Left lung (tissue), 10 donors: ENCODE measurements around the gene ZNF317. TPM values are rescaled to one million over a fixed set of nuclear protein-coding genes. Genes with fewer than 3 reads are reported as not detected.

Source experiments
- ATAC-seq: fragments of 200-7000 bp; cut with Tn5 transposase; one replicate; pipeline ENCODE4 v1.9.1; 2020; ENCODE audit warnings: moderate library complexity
- DNase-seq, 4 donors: peaks; one replicate each; pipeline ENCODE4 v3.0.0-alpha.2; 2013 to 2020
- H3K27ac ChIP-seq, 2 donors: fragments of 200-600 bp; sonication (generic) in 1 of 2; one replicate each; pipeline versions ENCODE4 v1.5.0 to v1.8.0; 2020 to 2021
- H3K27me3 ChIP-seq, 2 donors: fragments of 200-600 bp; sonication (generic) in 1 of 2; one replicate each; pipeline versions ENCODE4 v1.5.0 to v1.8.0; 2020 to 2021
- H3K36me3 ChIP-seq, 2 donors: fragments of 200-600 bp; sonication (generic) in 1 of 2; one replicate each; pipeline versions ENCODE4 v1.5.0 to v1.8.0; 2020 to 2021
- H3K4me1 ChIP-seq, 2 donors: fragments of 200-600 bp; one replicate each; pipeline ENCODE4 v1.8.0; 2021
- H3K4me3 ChIP-seq, 2 donors: fragments of 200-600 bp; sonication (generic) in 1 of 2; one replicate each; pipeline versions ENCODE4 v1.5.0 to v1.8.0; 2020 to 2021; ENCODE audit warnings: mild to moderate bottlenecking in 1 of 2
- H3K9me3 ChIP-seq, 2 donors: fragments of 200-600 bp; sonication (generic) in 1 of 2; one replicate each; pipeline versions ENCODE4 v1.5.0 to v1.8.0; 2020 to 2021
- intact Hi-C, 2 donors: fragments of 100-400 bp; cut with DNase I; formaldehyde crosslinking; loops; one replicate each; pipeline versions ENCODE4 v1.11.2 to v1.14.2; 2022
- polyA plus RNA-seq, 6 donors: library from polyadenylated mRNA; unstranded; fragments of 120-200 nt; gene quantifications; one replicate each; pipeline ENCODE4 v1.2.1, GENCODE V29; 2013; ENCODE audit not compliant: insufficient read length in 6 of 6
- total RNA-seq, 2 donors: library from RNA; stranded (reverse); fragmentation: NEBNext Ultra II Directional; extraction: Animal tissue kit (Norgen Biotek cat#: 25700); gene quantifications; one replicate each; pipeline ENCODE4 v1.2.1, GENCODE V29; 2021
- TF ChIP-seq, protein P1 (sequence below), 2 donors: fragments of 200-600 bp; sonication (generic) in 1 of 2; IDR thresholded peaks; one replicate each; pipeline versions ENCODE4 v1.5.0 to v1.8.0; 2021; ENCODE audit warnings: antibody characterized with exemption in 2 of 2
- donor health status: DM: no; HTN: yes; CAD: no.
- donor health status: DM: no; HTN: no; CAD: no.

ZNF317 gene
- total and polyA plus RNA-seq, 8 donors, result 25.1 to 33.8 (median 32.5) TPM

DNA sequence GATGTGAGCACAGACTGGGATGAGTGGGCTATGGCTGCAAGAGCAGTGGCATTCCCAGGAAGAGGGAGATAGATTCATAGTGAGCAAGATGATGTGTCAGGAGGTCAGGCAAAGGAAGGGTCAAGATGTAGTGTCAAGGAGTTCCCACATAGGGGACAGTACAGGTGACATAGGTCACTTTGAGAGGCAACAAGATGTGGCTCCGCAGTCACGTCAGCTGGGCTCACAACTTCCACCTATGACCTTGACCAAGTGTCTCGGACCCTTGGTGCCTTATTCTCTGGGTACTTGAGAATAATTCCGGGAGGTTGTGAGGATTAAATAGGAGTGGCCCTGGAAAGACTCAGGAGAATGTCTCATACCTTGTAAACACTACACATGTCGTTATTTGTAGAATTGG, 10.5 kb downstream of the ZNF317 start:
- H3K36me3 ChIP-seq, result peaks cover 0 to 60% of the 10 kb centered on the region in 2 donors
- H3K9me3 ChIP-seq, result peaks cover 0 to 51% of the 10 kb centered on the region in 2 donors
- intact Hi-C loops, result no loop called here
- DNase-seq (no peak), ATAC-seq (no peak)
- H3K4me1 ChIP-seq, result no peaks in the 10 kb centered on the region
- TF ChIP-seq, protein P1, sequence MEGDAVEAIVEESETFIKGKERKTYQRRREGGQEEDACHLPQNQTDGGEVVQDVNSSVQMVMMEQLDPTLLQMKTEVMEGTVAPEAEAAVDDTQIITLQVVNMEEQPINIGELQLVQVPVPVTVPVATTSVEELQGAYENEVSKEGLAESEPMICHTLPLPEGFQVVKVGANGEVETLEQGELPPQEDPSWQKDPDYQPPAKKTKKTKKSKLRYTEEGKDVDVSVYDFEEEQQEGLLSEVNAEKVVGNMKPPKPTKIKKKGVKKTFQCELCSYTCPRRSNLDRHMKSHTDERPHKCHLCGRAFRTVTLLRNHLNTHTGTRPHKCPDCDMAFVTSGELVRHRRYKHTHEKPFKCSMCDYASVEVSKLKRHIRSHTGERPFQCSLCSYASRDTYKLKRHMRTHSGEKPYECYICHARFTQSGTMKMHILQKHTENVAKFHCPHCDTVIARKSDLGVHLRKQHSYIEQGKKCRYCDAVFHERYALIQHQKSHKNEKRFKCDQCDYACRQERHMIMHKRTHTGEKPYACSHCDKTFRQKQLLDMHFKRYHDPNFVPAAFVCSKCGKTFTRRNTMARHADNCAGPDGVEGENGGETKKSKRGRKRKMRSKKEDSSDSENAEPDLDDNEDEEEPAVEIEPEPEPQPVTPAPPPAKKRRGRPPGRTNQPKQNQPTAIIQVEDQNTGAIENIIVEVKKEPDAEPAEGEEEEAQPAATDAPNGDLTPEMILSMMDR (IDR thresholded peaks at IDR 0.05), result no peak
- no peak overlapping the region for H3K4me3 ChIP-seq
- no peak overlapping the region for H3K27ac ChIP-seq
- no peaks in the 10 kb centered on the region for H3K27me3 ChIP-seq

DNA sequence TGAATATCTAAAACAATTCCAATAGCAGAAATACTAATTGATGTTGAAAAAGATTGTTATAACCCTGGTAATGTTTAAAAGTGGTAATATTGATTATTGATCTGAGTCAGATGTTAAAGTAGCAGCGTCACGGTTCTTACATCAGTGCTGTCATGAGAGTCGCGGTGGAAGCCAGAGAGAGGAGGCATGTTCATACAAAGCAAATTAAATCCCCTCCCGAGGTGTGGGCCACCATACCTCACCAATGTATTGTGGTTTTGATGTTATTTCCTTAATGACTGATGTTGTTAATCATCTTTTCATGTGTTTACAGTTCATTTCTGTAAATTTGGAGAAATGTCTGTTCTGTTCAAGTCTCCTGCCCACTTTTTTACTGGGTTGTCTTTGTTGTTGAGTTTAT, 11.2 kb downstream of the ZNF317 start:
- Histone ChIP-seq H3K4me3 (no peak overlapping the region), H3K4me1 (no peaks in the 10 kb centered on the region), H3K27ac (no peak overlapping the region), H3K36me3 (peaks cover 0 to 67% of the 10 kb centered on the region in 2 donors), H3K9me3 (peaks cover 0 to 47% of the 10 kb centered on the region in 2 donors), H3K27me3 (no peaks in the 10 kb centered on the region)
- DNase-seq, result no peak
- no peak for ATAC-seq
- TF ChIP-seq, protein P1 (IDR thresholded peaks at IDR 0.05), result no peak
- intact Hi-C loops, result no loop called here

DNA sequence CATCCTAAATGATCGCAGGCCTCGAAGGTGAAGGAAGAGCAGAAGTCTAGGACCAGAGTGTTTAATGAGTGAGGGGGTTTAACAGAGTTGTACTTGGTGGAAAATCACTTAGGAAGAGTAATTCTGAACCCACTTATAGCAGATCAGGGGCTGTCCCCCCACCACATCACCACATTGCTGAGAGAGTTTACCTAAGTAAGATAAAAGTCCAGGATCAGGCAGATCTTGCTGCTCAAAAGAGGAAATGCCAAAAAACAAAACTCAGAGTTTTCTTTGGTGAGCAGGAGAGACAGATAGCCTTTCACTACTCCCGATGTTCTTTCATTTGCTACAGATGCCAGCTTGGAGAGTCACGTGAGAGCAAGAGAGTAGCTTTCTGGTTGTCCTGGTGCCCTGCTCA, 15.4 kb downstream of the ZNF317 start:
- TF ChIP-seq, protein P1 (IDR thresholded peaks at IDR 0.05), result no peak
- Histone ChIP-seq H3K36me3 (peaks cover 11 to 89% of the 10 kb centered on the region in 2 donors), H3K27ac (no peak overlapping the region), H3K4me3 (no peak overlapping the region), H3K27me3 (no peaks in the 10 kb centered on the region), H3K9me3 (peaks cover 0 to 62% of the 10 kb centered on the region in 2 donors), H3K4me1 (no peaks in the 10 kb centered on the region)
- ATAC-seq, result no peak
- intact Hi-C loops, result no loop called here
- no peak for DNase-seq

GRCh38 chr19:9156304-9156703, 16.1 kb downstream of the ZNF317 start:
- Histone ChIP-seq H3K4me1 (no peaks in the 10 kb centered on the region), H3K27ac (no peak overlapping the region), H3K9me3 (peaks cover 0 to 69% of the 10 kb centered on the region in 2 donors), H3K27me3 (no peaks in the 10 kb centered on the region), H3K4me3 (no peak overlapping the region), H3K36me3 (peaks cover 11 to 91% of the 10 kb centered on the region in 2 donors)
- TF ChIP-seq, protein P1 (IDR thresholded peaks at IDR 0.05), result no peak
- ATAC-seq, result no peak
- DNase-seq, result no peak
- intact Hi-C loops, result no loop called here

DNA sequence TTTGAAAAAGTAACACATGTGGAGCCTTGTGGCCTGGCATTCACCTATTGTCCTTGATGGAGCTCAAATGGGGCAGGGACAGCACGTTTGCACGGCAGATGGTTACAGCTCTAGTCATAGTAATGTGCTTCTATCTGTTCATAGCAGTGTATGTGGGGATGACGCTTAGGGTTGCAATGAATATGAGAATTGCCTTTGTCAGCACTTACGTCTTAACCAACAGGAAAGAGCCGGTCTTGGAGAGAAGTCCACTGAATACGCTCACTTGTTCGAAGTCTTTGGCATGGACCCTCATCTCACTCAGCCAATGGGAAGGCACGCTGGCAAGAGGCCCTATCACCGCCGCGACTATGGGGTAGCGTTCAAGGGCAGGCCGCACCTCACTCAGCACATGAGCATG, 19.7 kb downstream of the ZNF317 start:
- intact Hi-C loops, result no loop called here
- Histone ChIP-seq H3K36me3 (peaks cover 11 to 98% of the 10 kb centered on the region in 2 donors), H3K4me3 (no peak overlapping the region), H3K27ac (no peak overlapping the region), H3K4me1 (no peaks in the 10 kb centered on the region), H3K27me3 (no peaks in the 10 kb centered on the region), H3K9me3 (peaks cover 0 to 55% of the 10 kb centered on the region in 2 donors)
- TF ChIP-seq, protein P1 (IDR thresholded peaks at IDR 0.05), result no peak
- ATAC-seq (no peak), DNase-seq (no peak)
